ENCODE data around the gene PGAP6. TPM values are rescaled to one million over a fixed set of nuclear protein-coding genes. Genes with fewer than 3 reads are reported as not detected.

PGAP6 gene
- total RNA-seq, 1 donor = 52.2 TPM

DNA sequence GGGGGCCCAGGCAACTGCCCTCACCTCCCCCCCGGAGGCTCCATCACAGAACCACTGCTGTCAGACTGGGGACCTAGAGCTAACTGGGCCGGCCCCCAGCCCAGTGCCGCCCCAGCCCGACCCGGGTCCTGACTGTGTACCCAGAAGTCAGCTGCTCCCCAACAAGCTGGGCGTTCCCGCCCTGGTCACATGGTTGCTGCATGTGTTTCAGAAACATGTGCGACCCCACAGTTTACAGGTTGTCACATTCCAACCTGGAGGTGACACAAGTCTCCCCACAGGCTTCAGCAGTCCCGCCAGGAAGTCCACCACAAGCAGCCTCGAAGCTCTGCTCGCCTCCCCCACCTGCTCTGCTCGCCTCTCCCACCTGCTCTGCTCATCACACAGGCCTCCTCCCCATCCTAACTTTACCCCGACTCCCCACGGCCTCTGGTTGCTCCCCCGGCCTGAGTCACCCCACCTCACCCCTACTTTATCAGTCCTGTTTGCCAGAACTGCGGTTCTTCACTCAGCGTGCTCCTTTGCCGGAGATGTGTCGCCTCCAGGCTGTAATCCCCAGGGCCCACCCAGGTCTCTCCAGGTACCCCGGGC lies 12.4 kb downstream of the PGAP6 start:
- peak overlapping the region; percentile 56 for H3K4me3 ChIP-seq (ENCODE audit: low read depth, low read length)
- TF ChIP-seq CTCF (IDR thresholded peaks at IDR 0.05; ENCODE audit: insufficient read depth, low read depth, low read length) = no peak
- no peak for DNase-seq (ENCODE audit: low read depth)

DNA sequence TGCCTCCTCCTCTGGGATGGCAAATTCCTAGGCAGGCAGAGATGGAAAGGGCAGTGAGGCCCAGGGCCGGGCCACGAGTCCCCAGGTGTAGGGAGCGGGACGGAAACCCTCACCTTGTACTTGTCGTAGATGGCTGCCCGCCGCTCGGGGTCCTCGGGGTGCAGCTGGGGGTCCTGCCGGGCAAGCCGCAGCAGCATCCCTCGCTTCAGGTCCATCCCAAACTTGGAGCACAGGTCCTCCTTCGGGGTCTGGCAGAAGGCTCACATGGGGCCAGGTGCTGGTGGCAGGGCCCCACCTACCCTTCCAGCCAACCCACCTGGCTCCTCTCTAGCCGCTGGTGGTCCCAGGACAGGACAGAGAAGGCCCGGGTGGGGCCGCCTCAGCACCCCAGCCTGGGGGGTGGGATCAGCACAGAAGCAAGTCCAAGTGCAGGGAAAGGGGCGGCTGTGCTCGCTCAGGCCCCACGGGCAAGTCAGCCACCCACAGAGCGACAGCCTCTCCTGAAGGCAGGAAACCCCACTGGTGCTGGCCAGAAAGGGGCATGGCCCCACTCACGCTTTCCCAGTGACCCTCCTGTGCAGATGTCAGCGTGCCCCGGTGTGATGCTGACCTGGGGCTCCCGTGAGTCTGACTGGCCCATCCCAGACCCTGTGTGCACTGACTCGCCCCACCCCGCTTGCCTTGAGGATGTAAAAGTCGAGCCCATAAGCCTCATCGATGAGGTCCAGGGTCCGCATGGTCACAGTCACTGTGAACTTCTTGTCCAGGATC lies 13.2 kb downstream of the PGAP6 start:
- no peak for TF ChIP-seq CTCF (IDR thresholded peaks at IDR 0.05; ENCODE audit: insufficient read depth, low read depth, low read length)
- DNase-seq (ENCODE audit: low read depth) = no peak
- no peak overlapping the region for H3K4me3 ChIP-seq (ENCODE audit: low read depth, low read length)

GRCh38 chr16:367333-367903 lies 14.4 kb downstream of the PGAP6 start:
- no peak for DNase-seq (ENCODE audit: low read depth)
- TF ChIP-seq CTCF (IDR thresholded peaks at IDR 0.05; ENCODE audit: insufficient read depth, low read depth, low read length) = no peak
- no peak overlapping the region for H3K4me3 ChIP-seq (ENCODE audit: low read depth, low read length)

GRCh38 chr16:366476-366875 lies 15.3 kb downstream of the PGAP6 start:
- DNase-seq (ENCODE audit: low read depth) = no peak
- TF ChIP-seq CTCF (IDR thresholded peaks at IDR 0.05; ENCODE audit: insufficient read depth, low read depth, low read length) = no peak
- no peak overlapping the region for H3K4me3 ChIP-seq (ENCODE audit: low read depth, low read length)

DNA sequence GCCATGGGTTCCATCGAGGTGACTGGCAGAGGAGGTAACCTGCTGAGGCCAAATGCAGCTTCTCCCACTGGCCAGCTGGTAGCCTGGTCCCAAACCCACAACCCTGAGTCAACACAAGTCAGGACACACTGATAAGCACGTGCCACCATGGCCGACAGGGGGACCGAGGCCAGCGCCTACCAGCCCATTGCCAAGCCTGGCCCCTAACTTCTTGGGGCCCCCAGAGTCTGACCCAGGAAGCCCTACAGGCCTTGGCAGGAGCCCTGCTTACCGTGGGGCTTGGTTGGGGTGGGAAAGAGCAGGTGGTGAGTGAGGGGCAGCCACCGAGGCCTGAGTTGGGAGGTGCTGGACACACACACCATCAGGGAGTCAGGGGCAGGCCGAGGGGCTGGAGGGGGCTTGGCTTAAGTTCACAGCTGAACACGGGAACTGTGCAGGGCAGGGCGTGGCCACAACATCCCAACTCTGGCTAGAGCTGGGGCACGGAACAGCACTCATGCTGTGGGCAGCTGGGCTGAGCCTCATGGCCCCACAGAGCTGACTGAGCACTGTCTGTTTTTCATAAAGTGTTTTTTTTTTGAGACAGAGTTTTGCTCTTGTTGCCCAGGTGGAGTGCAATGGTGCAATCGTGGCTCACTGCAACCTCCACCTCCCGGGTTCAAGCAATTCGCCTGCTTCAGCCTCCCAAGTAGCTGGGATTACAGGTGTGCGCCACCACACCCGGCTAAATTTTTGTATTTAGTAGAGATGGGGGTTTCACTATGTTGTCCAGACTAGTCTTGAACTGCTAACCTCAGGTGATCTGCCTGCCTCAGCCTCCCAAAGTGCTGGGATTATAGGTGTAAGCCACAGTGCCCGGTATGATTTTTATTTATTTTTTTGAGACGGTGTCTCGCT lies 16.9 kb downstream of the PGAP6 start:
- no peak for TF ChIP-seq CTCF (IDR thresholded peaks at IDR 0.05; ENCODE audit: insufficient read depth, low read depth, low read length)
- no peak for DNase-seq (ENCODE audit: low read depth)
- H3K4me3 ChIP-seq (ENCODE audit: low read depth, low read length) = no peak overlapping the region

- no peak for DNase-seq (ENCODE audit: low read depth)
- TF ChIP-seq CTCF (IDR thresholded peaks at IDR 0.05; ENCODE audit: insufficient read depth, low read depth, low read length) = no peak
- H3K4me3 ChIP-seq (ENCODE audit: low read depth, low read length) = no peak overlapping the region
These were observed 17.9 kb downstream of the PGAP6 start for GRCh38 chr16:363766-364490.
